Body of pancreas (tissue), 4 donors: ENCODE measurements around the gene PRCC. TPM values are rescaled to one million over a fixed set of nuclear protein-coding genes. Genes with fewer than 3 reads are reported as not detected.
A peak's percentile ranks its signal among the peaks of the same experiment; 100 is the strongest.

Source experiments
- ATAC-seq: fragments of 150-250 bp; one replicate; pipeline ENCODE4 v1.9.1; 2016
- DNase-seq, 4 donors: peaks; one replicate each; pipeline ENCODE4 v3.0.0-alpha.2; 2019
- H3K27ac ChIP-seq, 4 donors: fragments of 200-600 bp; sonication (generic); 1 replicate in 3 of 4; 2 replicates in 1 of 4; pipeline versions ENCODE4 v1.5.1 to v1.6.1; 2016 to 2019; ENCODE audit warnings: mild to moderate bottlenecking in 1 of 4, mixed read lengths in 1 of 4, moderate library complexity in 1 of 4
- H3K27me3 ChIP-seq, 2 donors: fragments of 200-600 bp; sonication (generic); one replicate each; pipeline ENCODE4 v1.6.0; 2016; ENCODE audit warnings: mild to moderate bottlenecking in 1 of 2
- H3K36me3 ChIP-seq, 2 donors: fragments of 200-600 bp; sonication (generic); replicated peaks in 1 of 2; 2 replicates each; pipeline ENCODE4 v1.5.1; 2016; ENCODE audit warnings: low read depth in 2 of 2; ENCODE audit not compliant: insufficient read depth in 1 of 2
- H3K4me1 ChIP-seq: fragments of 200-600 bp; sonication (generic); one replicate; pipeline ENCODE4 v1.6.0; 2016
- H3K4me3 ChIP-seq, 2 donors: fragments of 200-600 bp; sonication (generic); 1 replicate in 1 of 2; 2 replicates in 1 of 2; pipeline ENCODE4 v1.5.1; 2016 to 2019
- H3K9me3 ChIP-seq, 3 donors: fragments of 200-600 bp; sonication (generic); 1 replicate in 2 of 3; 2 replicates in 1 of 3; pipeline ENCODE4 v1.5.1; 2016
- POLR2A ChIP-seq, 3 donors: fragments of 450-650 bp; IDR thresholded peaks; one replicate each; pipeline ENCODE4 v1.6.1; 2016; ENCODE audit warnings: antibody characterized with exemption in 3 of 3, mild to moderate bottlenecking in 2 of 3
- WGBS, 2 donors: methylation state at CpG; one replicate each; pipeline ENCODE4 v1.1.5; 2017; 5-methylcytosine and 5-hydroxymethylcytosine counted together
- intact Hi-C: fragments of 100-400 bp; cut with DNase I; formaldehyde crosslinking; loops from one replicate; pipeline ENCODE4 v1.15.1; 2023
- total RNA-seq, 2 donors: library from RNA; depleted of rRNA; stranded (reverse); fragments of >200 nt; gene quantifications; one replicate each; pipeline ENCODE4 v1.1.0, GENCODE V29; 2016
- TF ChIP-seq, protein P1 (sequence below), 7 experiments: fragments of 450-650 bp in 4 of 7; fragments of 200-600 bp in 3 of 7; sonication (generic) in 3 of 7; IDR thresholded peaks; one replicate each; pipeline ENCODE4 v1.5.1; 2016 to 2019; ENCODE audit warnings: antibody characterized with exemption in 7 of 7

The PRCC gene
- total RNA-seq, 2 donors from 2014 or later: 19.2 to 28.3 TPM

DNA sequence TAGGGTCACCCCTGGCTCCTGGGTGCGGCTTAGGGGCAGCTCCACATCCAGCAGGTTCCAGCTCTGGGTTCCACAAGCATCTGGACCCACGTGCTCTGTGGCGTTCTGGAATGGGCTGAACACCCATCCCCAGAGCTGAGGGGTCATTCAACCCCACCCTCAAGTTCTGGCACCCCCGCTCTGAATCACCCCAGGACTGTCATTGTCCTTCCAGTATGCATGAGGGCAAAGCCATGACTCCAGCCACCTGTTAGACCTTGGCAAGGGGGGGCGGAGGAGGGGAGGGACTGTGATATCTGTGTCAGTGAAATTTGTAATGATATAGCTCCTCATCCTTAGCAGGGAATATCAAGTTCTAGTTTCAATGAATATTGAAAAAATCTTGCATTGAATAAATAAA is 79.3 kb downstream of the PRCC start:
- DNase-seq (no peak), ATAC-seq (no peak)
- Histone ChIP-seq H3K27me3 (peaks cover 0 to 14% of the 10 kb centered on the region in 2 donors), H3K9me3 (no peaks in the 10 kb centered on the region), H3K4me3 (no peak overlapping the region), H3K27ac (no peak overlapping the region), H3K4me1 (peaks cover 9% of the 10 kb centered on the region), H3K36me3 (no peaks in the 10 kb centered on the region)
- 87 to 90% methylated on average over 5 of the region's 5 CpGs for WGBS, 2 donors
- intact Hi-C loops: no loop called here
- TF ChIP-seq, protein P1, sequence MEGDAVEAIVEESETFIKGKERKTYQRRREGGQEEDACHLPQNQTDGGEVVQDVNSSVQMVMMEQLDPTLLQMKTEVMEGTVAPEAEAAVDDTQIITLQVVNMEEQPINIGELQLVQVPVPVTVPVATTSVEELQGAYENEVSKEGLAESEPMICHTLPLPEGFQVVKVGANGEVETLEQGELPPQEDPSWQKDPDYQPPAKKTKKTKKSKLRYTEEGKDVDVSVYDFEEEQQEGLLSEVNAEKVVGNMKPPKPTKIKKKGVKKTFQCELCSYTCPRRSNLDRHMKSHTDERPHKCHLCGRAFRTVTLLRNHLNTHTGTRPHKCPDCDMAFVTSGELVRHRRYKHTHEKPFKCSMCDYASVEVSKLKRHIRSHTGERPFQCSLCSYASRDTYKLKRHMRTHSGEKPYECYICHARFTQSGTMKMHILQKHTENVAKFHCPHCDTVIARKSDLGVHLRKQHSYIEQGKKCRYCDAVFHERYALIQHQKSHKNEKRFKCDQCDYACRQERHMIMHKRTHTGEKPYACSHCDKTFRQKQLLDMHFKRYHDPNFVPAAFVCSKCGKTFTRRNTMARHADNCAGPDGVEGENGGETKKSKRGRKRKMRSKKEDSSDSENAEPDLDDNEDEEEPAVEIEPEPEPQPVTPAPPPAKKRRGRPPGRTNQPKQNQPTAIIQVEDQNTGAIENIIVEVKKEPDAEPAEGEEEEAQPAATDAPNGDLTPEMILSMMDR (IDR thresholded peaks at IDR 0.05): no peak
- no peak for TF ChIP-seq POLR2A (IDR thresholded peaks at IDR 0.05)

DNA sequence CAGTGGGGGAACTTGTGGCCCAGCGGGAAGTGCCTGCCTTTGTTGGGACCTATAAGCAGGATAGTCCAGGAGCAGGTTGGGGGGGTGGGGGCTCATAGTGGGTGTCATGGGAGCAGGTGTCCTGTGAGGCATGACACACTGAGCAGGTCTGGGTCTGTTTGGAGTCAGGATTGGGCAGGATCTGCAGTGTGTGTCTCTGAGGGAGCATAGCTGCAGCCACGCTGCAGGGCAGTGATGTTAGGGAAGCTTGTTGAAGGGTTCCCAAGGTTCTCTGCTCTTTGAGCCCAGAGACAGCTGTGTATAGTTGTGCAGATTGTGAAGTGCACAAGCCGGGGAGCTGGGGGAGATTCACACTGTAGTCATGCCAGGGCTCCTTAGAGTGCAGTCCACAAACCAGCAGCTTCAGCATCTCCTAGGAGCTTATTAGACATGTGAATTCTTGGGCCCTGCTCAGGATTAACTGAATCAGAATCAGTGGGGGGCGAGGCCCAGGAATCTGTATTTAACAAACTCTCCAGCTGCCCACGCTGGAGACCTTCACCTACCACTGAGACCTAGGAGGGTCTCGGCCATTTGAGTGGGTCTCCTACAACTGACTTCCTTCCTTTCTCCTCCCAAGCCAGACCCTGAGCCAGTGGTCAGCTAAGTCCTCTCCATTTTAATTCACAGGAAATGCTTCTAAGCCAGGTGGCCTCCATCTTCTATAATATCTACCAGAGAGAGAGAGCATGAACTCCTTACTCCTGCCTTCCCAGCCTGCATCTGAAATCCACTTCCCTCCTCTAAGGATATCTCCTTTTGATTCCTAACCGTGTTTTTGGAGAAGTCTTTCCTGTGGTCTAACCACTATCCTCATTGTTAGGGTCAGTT is 80.5 kb downstream of the PRCC start:
- no peak overlapping the region for H3K4me3 ChIP-seq
- DNase-seq: no peak
- intact Hi-C loops: no loop called here
- H3K9me3 ChIP-seq: no peaks in the 10 kb centered on the region
- peaks cover 0 to 14% of the 10 kb centered on the region in 2 donors for H3K27me3 ChIP-seq
- H3K36me3 ChIP-seq: no peaks in the 10 kb centered on the region
- no peak overlapping the region for H3K27ac ChIP-seq
- peaks cover 20% of the 10 kb centered on the region for H3K4me1 ChIP-seq
- 74 to 85% methylated on average over 7 of the region's 7 CpGs for WGBS, 2 donors
- TF ChIP-seq, protein P1 (IDR thresholded peaks at IDR 0.05): no peak
- no peak for TF ChIP-seq POLR2A (IDR thresholded peaks at IDR 0.05)
- no peak for ATAC-seq

- DNase-seq: peak in 3 of 4 donors; percentile 37 to 45 (median 39)
- intact Hi-C loops: no loop called here
- Histone ChIP-seq H3K36me3 (no peaks in the 10 kb centered on the region), H3K9me3 (no peaks in the 10 kb centered on the region), H3K4me3 (no peak overlapping the region), H3K27ac (no peak overlapping the region), H3K27me3 (peaks cover 0 to 10% of the 10 kb centered on the region in 2 donors), H3K4me1 (peaks cover 25% of the 10 kb centered on the region)
- no peak for ATAC-seq
- TF ChIP-seq, protein P1 (IDR thresholded peaks at IDR 0.05): no peak
- 35 to 36% methylated on average over 23 to 30 of the region's 36 CpGs for WGBS, 2 donors
Observed at GRCh38 chr1:156848461-156849150, 81.3 kb downstream of the PRCC start.

DNA sequence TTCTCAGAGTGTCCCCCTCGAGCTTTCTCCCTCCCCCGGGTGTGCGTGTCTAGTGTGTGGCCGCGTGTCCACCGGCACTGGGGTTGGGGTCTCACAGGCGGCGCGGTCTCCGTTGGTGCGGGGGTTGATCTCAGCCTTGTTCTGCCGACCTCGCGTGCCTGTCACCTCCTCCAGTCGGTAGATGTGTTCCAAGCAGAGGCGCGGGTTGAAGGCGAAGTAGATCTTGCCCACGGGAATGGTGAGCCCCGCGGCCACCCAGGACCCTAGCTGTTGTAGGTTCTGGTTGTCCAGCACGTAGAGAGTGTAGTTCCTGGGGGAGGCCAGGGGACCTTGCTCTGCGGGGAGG is 81.8 kb downstream of the PRCC start:
- TF ChIP-seq, protein P1 (IDR thresholded peaks at IDR 0.05): no peak
- TF ChIP-seq POLR2A (IDR thresholded peaks at IDR 0.05): no peak
- peaks cover 25% of the 10 kb centered on the region for H3K4me1 ChIP-seq
- no peak overlapping the region for H3K27ac ChIP-seq
- intact Hi-C loops: no loop called here
- no peaks in the 10 kb centered on the region for H3K36me3 ChIP-seq
- DNase-seq (no peak), ATAC-seq (no peak)
- H3K9me3 ChIP-seq: no peaks in the 10 kb centered on the region
- 46 to 63% methylated on average over 12 to 23 of the region's 23 CpGs for WGBS, 2 donors
- H3K4me3 ChIP-seq: no peak overlapping the region
- H3K27me3 ChIP-seq: peaks cover 0 to 9% of the 10 kb centered on the region in 2 donors

Other genes starting within 250 kb of the PRCC start
- under 1 TPM in 1 of 2 donors, not detected in 1; 0.52 TPM for gene IQGAP3, start 195.0 kb upstream of the PRCC start, total RNA-seq
- not detected for gene TTC24, start 187.8 kb upstream of the PRCC start, total RNA-seq
- 10 to 100 TPM; 46.1 to 62.8 TPM for gene NAXE, start 175.8 kb upstream of the PRCC start, total RNA-seq
- gene GPATCH4, start 166.1 kb upstream of the PRCC start, total RNA-seq: 1 to 10 TPM; 8.9 to 9.6 TPM
- gene HAPLN2, start 148.1 kb upstream of the PRCC start, total RNA-seq: not detected
- under 1 TPM in 1 of 2 donors, not detected in 1; 0.26 TPM for gene BCAN, start 125.4 kb upstream of the PRCC start, total RNA-seq
- gene NES, start 90.1 kb upstream of the PRCC start, total RNA-seq: 10 to 100 TPM in 1 of 2 donors, 1 to 10 TPM in 1; 4.2 to 12.2 TPM
- 1 to 10 TPM in 1 of 2 donors, under 1 TPM in 1; 0.99 to 3.6 TPM for gene CRABP2, start 62.0 kb upstream of the PRCC start, total RNA-seq
- gene METTL25B, start 39.1 kb upstream of the PRCC start, total RNA-seq: 10 to 100 TPM; 14.5 to 68.2 TPM
- gene ISG20L2, start 38.8 kb upstream of the PRCC start, total RNA-seq: 10 to 100 TPM; 11.9 to 14.3 TPM
- gene MRPL24, start 26.4 kb upstream of the PRCC start, total RNA-seq: 10 to 100 TPM; 25.2 to 62.0 TPM
- 100 to 1,000 TPM in 1 of 2 donors, 10 to 100 TPM in 1; 92.4 to 122 TPM for gene HDGF, start 15.9 kb upstream of the PRCC start, total RNA-seq
- under 1 TPM in 1 of 2 donors, not detected in 1; 0.99 TPM for gene SH2D2A, start 49.3 kb downstream of the PRCC start, total RNA-seq
- gene INSRR, start 91.6 kb downstream of the PRCC start, total RNA-seq: under 1 TPM in 1 of 2 donors, not detected in 1; under 0.01 TPM
- gene NTRK1, start 93.3 kb downstream of the PRCC start, total RNA-seq: under 1 TPM in 1 of 2 donors, not detected in 1; 0.99 TPM
- gene PEAR1, start 126.2 kb downstream of the PRCC start, total RNA-seq: 1 to 10 TPM; 5.2 to 7.6 TPM
- not detected for gene LRRC71, start 153.1 kb downstream of the PRCC start, total RNA-seq